Fibroblast of lung (primary cell): ENCODE results near the gene AWAT2. TPM values are rescaled to one million over a fixed set of nuclear protein-coding genes. Genes with fewer than 3 reads are reported as not detected.
A peak's percentile ranks its signal among the peaks of the same experiment; 100 is the strongest.

Experiments
- DNase-seq, 2 donors: peaks; one replicate each; pipeline versions ENCODE4 v3.0.0 to v3.0.0-alpha.2; 2010; ENCODE audit warnings: low read depth in 2 of 2
- H2AFZ ChIP-seq: 2 replicates; pipeline ENCODE4 v1.5.1; 2012; ENCODE audit warnings: low read length, control low read depth, inconsistent platforms
- H3K27ac ChIP-seq: 2 replicates; pipeline ENCODE4 v1.5.1; 2011; ENCODE audit warnings: low read length, control low read depth; ENCODE audit not compliant: insufficient read depth
- H3K27me3 ChIP-seq: 2 replicates; pipeline ENCODE4 v1.5.1; 2011; ENCODE audit warnings: mild to moderate bottlenecking, low read length; ENCODE audit not compliant: control insufficient read depth, insufficient read depth
- H3K36me3 ChIP-seq: 2 replicates; pipeline ENCODE4 v1.5.1; 2011; ENCODE audit warnings: low read length; ENCODE audit not compliant: control insufficient read depth, insufficient read depth
- H3K4me1 ChIP-seq: 2 replicates; pipeline ENCODE4 v1.5.1; 2011; ENCODE audit warnings: low read length; ENCODE audit not compliant: control insufficient read depth, insufficient read depth; ENCODE audit errors: extremely low read depth
- H3K4me2 ChIP-seq: 2 replicates; pipeline ENCODE4 v1.5.1; 2011; ENCODE audit warnings: low read length, control low read depth; ENCODE audit not compliant: insufficient read depth; ENCODE audit errors: extremely low read depth
- H3K4me3 ChIP-seq, 4 experiments: fragments of 200-600 bp in 1 of 4; sonication (generic) in 1 of 4; replicated peaks in 1 of 4; 2 replicates each; pipeline ENCODE4 v1.5.1; 2011 to 2016; ENCODE audit warnings: low read length in 4 of 4, low read depth in 3 of 4, mild to moderate bottlenecking in 3 of 4, control low read depth in 2 of 4, inconsistent platforms in 1 of 4, mixed read lengths in 1 of 4; ENCODE audit not compliant: insufficient read depth in 1 of 4; ENCODE audit errors: control extremely low read depth in 1 of 4
- H3K79me2 ChIP-seq: 2 replicates; pipeline ENCODE4 v1.5.1; 2012; ENCODE audit warnings: mild to moderate bottlenecking, low read length, inconsistent platforms; ENCODE audit not compliant: control insufficient read depth, insufficient read depth
- H3K9ac ChIP-seq: 2 replicates; pipeline ENCODE4 v1.5.1; 2011; ENCODE audit warnings: mild to moderate bottlenecking, low read length, control low read depth; ENCODE audit not compliant: insufficient read depth
- H3K9me3 ChIP-seq: 2 replicates; pipeline ENCODE4 v1.5.1; 2012; ENCODE audit warnings: low read depth, low read length; ENCODE audit not compliant: control insufficient read depth, insufficient read depth
- H4K20me1 ChIP-seq: 2 replicates; pipeline ENCODE4 v1.5.1; 2011; ENCODE audit warnings: low read length; ENCODE audit not compliant: control insufficient read depth, insufficient read depth; ENCODE audit errors: extremely low read depth
- EZH2 ChIP-seq: IDR thresholded peaks from 2 replicates; pipeline ENCODE4 v1.5.1; 2012; ENCODE audit warnings: low read length, control low read depth, mild to moderate bottlenecking; ENCODE audit errors: missing control alignments
- polyA plus RNA-seq, 2 donors: library from polyadenylated mRNA; depleted of rRNA in 1 of 2; stranded (reverse) in 1 of 2; unstranded in 1 of 2; fragments of >200 nt; gene quantifications; 2 replicates each; pipeline ENCODE4 v1.2.1, GENCODE V29; 2011 to 2012; ENCODE audit warnings: missing spikeins in 1 of 2
- total RNA-seq: library from RNA; depleted of rRNA; stranded (reverse); fragments of >200 nt; gene quantifications from 2 replicates; pipeline ENCODE4 v1.2.1, GENCODE V29; 2014
- TF ChIP-seq, protein P1 (sequence below), 2 donors: IDR thresholded peaks in 1 of 2; conservative IDR thresholded peaks in 1 of 2; 1 replicate in 1 of 2; 2 replicates in 1 of 2; pipeline ENCODE4 v1.5.1; 2011 to 2012; ENCODE audit warnings: low read length in 2 of 2, control low read depth in 1 of 2, inconsistent platforms in 1 of 2, low read depth in 1 of 2, mild to moderate bottlenecking in 1 of 2

AWAT2 gene
- total and polyA plus RNA-seq, 2 donors (not counting 1 experiment from before 2014, with no cell fraction given): not detected

DNA sequence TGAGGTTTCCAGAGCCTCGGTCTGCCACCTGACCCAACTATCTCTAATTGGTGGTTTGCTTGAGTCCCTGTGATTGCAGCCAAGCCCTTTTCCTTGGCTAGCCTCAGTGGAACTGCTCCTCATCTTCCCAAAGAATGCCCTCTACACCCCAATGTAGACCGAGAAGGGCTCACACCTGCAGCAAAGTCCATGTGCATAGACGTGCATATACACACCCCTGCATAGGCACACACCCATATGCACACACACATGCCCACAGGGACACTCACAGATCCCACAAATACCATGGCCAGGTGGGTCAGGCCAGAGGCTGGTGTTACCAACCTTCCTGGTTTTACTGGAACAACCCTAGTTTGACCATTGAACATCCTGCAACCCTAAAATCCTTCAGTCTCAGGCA is 332 bp downstream of the AWAT2 start:
- Histone ChIP-seq H3K79me2 (no peaks in the 10 kb centered on the region), H3K36me3 (no peaks in the 10 kb centered on the region), H3K27ac (no peak overlapping the region), H3K27me3 (no peaks in the 10 kb centered on the region), H4K20me1 (no peaks in the 10 kb centered on the region), H2AFZ (no peak overlapping the region), H3K4me1 (no peaks in the 10 kb centered on the region), H3K4me2 (no peak overlapping the region), H3K4me3 (no peak overlapping the region), H3K9ac (no peak overlapping the region), H3K9me3 (no peaks in the 10 kb centered on the region)
- TF ChIP-seq EZH2: no peak
- TF ChIP-seq, protein P1, sequence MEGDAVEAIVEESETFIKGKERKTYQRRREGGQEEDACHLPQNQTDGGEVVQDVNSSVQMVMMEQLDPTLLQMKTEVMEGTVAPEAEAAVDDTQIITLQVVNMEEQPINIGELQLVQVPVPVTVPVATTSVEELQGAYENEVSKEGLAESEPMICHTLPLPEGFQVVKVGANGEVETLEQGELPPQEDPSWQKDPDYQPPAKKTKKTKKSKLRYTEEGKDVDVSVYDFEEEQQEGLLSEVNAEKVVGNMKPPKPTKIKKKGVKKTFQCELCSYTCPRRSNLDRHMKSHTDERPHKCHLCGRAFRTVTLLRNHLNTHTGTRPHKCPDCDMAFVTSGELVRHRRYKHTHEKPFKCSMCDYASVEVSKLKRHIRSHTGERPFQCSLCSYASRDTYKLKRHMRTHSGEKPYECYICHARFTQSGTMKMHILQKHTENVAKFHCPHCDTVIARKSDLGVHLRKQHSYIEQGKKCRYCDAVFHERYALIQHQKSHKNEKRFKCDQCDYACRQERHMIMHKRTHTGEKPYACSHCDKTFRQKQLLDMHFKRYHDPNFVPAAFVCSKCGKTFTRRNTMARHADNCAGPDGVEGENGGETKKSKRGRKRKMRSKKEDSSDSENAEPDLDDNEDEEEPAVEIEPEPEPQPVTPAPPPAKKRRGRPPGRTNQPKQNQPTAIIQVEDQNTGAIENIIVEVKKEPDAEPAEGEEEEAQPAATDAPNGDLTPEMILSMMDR (conservative IDR thresholded peaks at IDR 0.05 in 1 of 2, IDR thresholded peaks at IDR 0.05 in 1 of 2; ENCODE audit: low read depth in 1 of 2, low read length in 2 of 2): no peak
- DNase-seq: no peak

DNA sequence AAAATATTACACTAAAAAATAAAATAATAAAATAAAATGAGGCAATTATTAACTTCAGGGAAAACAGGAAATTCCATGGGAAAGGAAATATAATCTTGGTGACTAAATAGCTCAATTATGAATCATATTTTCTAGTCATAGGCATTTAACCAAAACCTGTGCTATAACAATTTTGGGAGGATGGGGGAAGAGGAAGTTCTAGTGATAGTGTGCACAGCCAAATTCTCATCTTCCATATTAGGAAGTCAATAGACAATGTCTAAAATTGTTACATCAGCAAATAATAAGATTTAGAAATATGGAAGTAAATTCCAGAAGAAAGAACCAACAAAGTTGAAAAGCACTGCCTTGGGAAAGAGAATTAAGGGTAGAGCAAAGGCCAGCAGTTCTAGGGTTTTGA is 2.8 kb downstream of the AWAT2 start:
- Histone ChIP-seq H3K27me3 (no peaks in the 10 kb centered on the region), H3K9me3 (no peaks in the 10 kb centered on the region), H3K27ac (peak overlapping the region; percentile 47), H3K4me2 (no peak overlapping the region), H2AFZ (no peak overlapping the region), H3K4me1 (no peaks in the 10 kb centered on the region), H4K20me1 (no peaks in the 10 kb centered on the region), H3K9ac (no peak overlapping the region), H3K79me2 (no peaks in the 10 kb centered on the region), H3K4me3 (no peak overlapping the region), H3K36me3 (no peaks in the 10 kb centered on the region)
- DNase-seq: peak in 1 of 2 donors; percentile 38
- TF ChIP-seq, protein P1 (conservative IDR thresholded peaks at IDR 0.05 in 1 of 2, IDR thresholded peaks at IDR 0.05 in 1 of 2; ENCODE audit: low read depth in 1 of 2, low read length in 2 of 2): no peak
- TF ChIP-seq EZH2: no peak

- no peaks in the 10 kb centered on the region for H3K27me3 ChIP-seq
- H3K79me2 ChIP-seq: no peaks in the 10 kb centered on the region
- H3K4me3 ChIP-seq: no peak overlapping the region
- no peak overlapping the region for H3K27ac ChIP-seq
- TF ChIP-seq, protein P1 (conservative IDR thresholded peaks at IDR 0.05 in 1 of 2, IDR thresholded peaks at IDR 0.05 in 1 of 2; ENCODE audit: low read depth in 1 of 2, low read length in 2 of 2): no peak
- TF ChIP-seq EZH2: no peak
- H3K4me2 ChIP-seq: no peak overlapping the region
- H3K36me3 ChIP-seq: no peaks in the 10 kb centered on the region
- no peak overlapping the region for H2AFZ ChIP-seq
- peak in 1 of 2 donors; percentile 18 for DNase-seq
- H3K9me3 ChIP-seq: no peaks in the 10 kb centered on the region
- H3K4me1 ChIP-seq: no peaks in the 10 kb centered on the region
- no peaks in the 10 kb centered on the region for H4K20me1 ChIP-seq
- H3K9ac ChIP-seq: no peak overlapping the region
Measured at GRCh38 chrX:70044541-70045245, 5.0 kb downstream of the AWAT2 start.
